ENCODE data around the gene RBCK1. TPM values are rescaled to one million over a fixed set of nuclear protein-coding genes. Genes with fewer than 3 reads are reported as not detected.

RBCK1 gene
- total and polyA plus RNA-seq, 2 donors (not counting 1 experiment from before 2014, with no cell fraction given), result 128 to 135 TPM

DNA sequence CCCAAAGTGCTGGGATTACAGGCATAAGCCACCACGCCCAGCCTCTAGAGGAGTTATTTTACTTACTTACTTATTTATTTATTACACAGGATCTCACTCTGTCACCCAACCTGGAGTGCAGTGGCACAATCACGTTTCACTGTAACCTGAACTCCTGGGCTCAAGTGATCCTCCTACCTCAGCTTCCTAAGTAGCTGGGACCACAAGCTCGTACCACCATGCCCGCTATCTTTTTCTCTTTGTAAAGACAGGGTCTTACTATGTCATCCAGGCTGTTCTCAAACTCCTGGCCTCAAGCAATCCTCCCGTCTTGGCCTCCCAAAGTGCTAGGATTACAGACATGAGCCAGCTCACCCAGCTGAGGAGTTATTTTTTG is 29.1 kb upstream of the RBCK1 start:
- Histone ChIP-seq H3K4me3 (ENCODE audit: control extremely low read depth in 1 of 5, extremely low read depth in 1 of 5, insufficient read depth in 1 of 5, low read depth in 2 of 5, low read length in 4 of 5) (no peak overlapping the region), H3K27me3 (replicated peaks in 1 of 4; ENCODE audit: control extremely low read depth in 1 of 4, control insufficient read depth in 3 of 4, insufficient read depth in 4 of 4, low read length in 3 of 4) (no peaks in the 10 kb centered on the region), H3K36me3 (replicated peaks in 1 of 2; ENCODE audit: control extremely low read depth in 1 of 2, control insufficient read depth in 1 of 2, extremely low read depth in 1 of 2, insufficient read depth in 2 of 2, low read length in 1 of 2) (no peaks in the 10 kb centered on the region), H2AFZ (ENCODE audit: insufficient read depth, low read depth, low read length, poor library complexity, severe bottlenecking) (no peak overlapping the region), H3K79me2 (ENCODE audit: control insufficient read depth, insufficient read depth, low read length) (peaks cover 4% of the 10 kb centered on the region), H3K4me2 (replicated peaks; ENCODE audit: low read depth, low read length, poor library complexity, severe bottlenecking) (no peak overlapping the region), H3K27ac (ENCODE audit: low read length in 2 of 2) (no peak overlapping the region), H3K9ac (ENCODE audit: low read length) (no peak overlapping the region), H4K20me1 (ENCODE audit: control insufficient read depth, insufficient read depth, low read length, poor library complexity, severe bottlenecking) (peaks cover 5% of the 10 kb centered on the region), H3K4me1 (ENCODE audit: control insufficient read depth in 2 of 2, insufficient read depth in 2 of 2, low read length in 2 of 2) (peaks cover 9% of the 10 kb centered on the region in 2 donors), H3K9me3 (ENCODE audit: control extremely low read depth in 1 of 3, control insufficient read depth in 2 of 3, insufficient read depth in 1 of 3, low read length in 2 of 3) (no peaks in the 10 kb centered on the region)
- Mint-ChIP-seq H3K9me3 (ENCODE audit: insufficient read depth) (no peaks in the 10 kb centered on the region), H3K27me3 (no peaks in the 10 kb centered on the region), H3K4me3 (no peak overlapping the region), H3K4me1 (peaks cover 19% of the 10 kb centered on the region), H3K27ac (no peak overlapping the region)
- ChIA-PET CTCF (interaction anchor here (2.2 kb wide), 1 partner anchor 25 kb away, joined by 10 read pairs; no protein-coding TSS in a partner anchor), POLR2A (no interaction called here)
- WGBS (ENCODE audit: insufficient coverage), result 89% methylated on average over 3 of the region's 5 CpGs
- intact Hi-C loops (cut with micrococcal nuclease), result no loop called here
- ATAC-seq (ENCODE audit: low read depth), result no peak
- no peak for TF ChIP-seq EZH2 (IDR thresholded peaks at IDR 0.05; ENCODE audit: borderline replicate concordance, insufficient read depth, low read depth, low read length, poor library complexity, severe bottlenecking)
- TF ChIP-seq CTCF (IDR thresholded peaks at IDR 0.05), result no peak
- no peak for DNase-seq

DNA sequence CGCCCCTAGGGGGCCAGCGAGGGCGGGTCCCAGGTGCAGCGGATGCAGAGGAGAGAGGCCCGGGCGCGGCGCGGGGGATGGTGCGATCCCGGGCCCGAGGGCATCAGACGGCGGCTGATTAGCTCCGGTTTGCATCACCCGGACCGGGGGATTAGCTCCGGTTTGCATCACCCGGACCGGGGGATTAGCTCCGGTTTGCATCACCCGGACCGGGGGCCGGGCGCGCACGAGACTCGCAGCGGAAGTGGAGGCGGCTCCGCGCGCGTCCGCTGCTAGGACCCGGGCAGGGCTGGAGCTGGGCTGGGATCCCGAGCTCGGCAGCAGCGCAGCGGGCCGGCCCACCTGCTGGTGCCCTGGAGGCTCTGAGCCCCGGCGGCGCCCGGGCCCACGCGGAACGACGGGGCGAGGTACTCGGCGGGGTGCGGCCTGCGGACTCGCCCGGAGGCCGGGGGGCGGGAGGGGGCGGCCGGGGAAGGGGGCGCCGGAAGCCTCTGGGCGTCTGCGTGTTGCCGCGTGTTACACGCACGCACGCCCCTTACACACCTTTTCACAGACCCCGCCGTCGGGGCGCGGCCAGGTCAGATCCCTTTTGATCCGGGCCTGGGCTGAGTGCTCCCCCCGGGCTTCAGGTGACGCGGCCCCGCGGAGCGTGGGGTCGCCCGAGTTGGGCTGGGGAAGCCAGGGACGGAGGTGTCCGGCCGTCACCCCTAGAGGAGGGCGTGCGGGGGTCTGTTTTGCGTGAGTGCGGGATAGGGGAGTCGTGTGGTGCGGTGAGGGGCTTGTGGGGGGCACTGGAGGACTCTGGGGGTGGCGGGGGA is 27.1 kb upstream of the RBCK1 start:
- Histone ChIP-seq H3K27ac (ENCODE audit: low read length in 2 of 2) (peak overlapping the region; percentile 47 to 83), H3K9me3 (ENCODE audit: control extremely low read depth in 1 of 3, control insufficient read depth in 2 of 3, insufficient read depth in 1 of 3, low read length in 2 of 3) (no peaks in the 10 kb centered on the region), H3K27me3 (replicated peaks in 1 of 4; ENCODE audit: control extremely low read depth in 1 of 4, control insufficient read depth in 3 of 4, insufficient read depth in 4 of 4, low read length in 3 of 4) (no peaks in the 10 kb centered on the region), H3K4me3 (ENCODE audit: control extremely low read depth in 1 of 5, extremely low read depth in 1 of 5, insufficient read depth in 1 of 5, low read depth in 2 of 5, low read length in 4 of 5) (peak overlapping the region; percentile 5 to 79 (median 74)), H3K36me3 (replicated peaks in 1 of 2; ENCODE audit: control extremely low read depth in 1 of 2, control insufficient read depth in 1 of 2, extremely low read depth in 1 of 2, insufficient read depth in 2 of 2, low read length in 1 of 2) (no peaks in the 10 kb centered on the region), H3K4me2 (replicated peaks; ENCODE audit: low read depth, low read length, poor library complexity, severe bottlenecking) (peak overlapping the region; percentile 98), H2AFZ (ENCODE audit: insufficient read depth, low read depth, low read length, poor library complexity, severe bottlenecking) (peak overlapping the region; percentile 83), H3K4me1 (ENCODE audit: control insufficient read depth in 2 of 2, insufficient read depth in 2 of 2, low read length in 2 of 2) (peaks cover 9% of the 10 kb centered on the region in 2 donors), H3K79me2 (ENCODE audit: control insufficient read depth, insufficient read depth, low read length) (peaks cover 11% of the 10 kb centered on the region), H4K20me1 (ENCODE audit: control insufficient read depth, insufficient read depth, low read length, poor library complexity, severe bottlenecking) (peaks cover 6% of the 10 kb centered on the region), H3K9ac (ENCODE audit: low read length) (peak overlapping the region; percentile 83)
- H3K27me3 Mint-ChIP-seq, result no peaks in the 10 kb centered on the region
- H3K9me3 Mint-ChIP-seq (ENCODE audit: insufficient read depth), result no peaks in the 10 kb centered on the region
- ATAC-seq (ENCODE audit: low read depth) (peak; percentile 44), DNase-seq (peak; percentile 71)
- H3K27ac Mint-ChIP-seq, result peak overlapping the region; percentile 78
- under 1% methylated on average over 92 of the region's 93 CpGs for WGBS (ENCODE audit: insufficient coverage)
- no peak for TF ChIP-seq EZH2 (IDR thresholded peaks at IDR 0.05; ENCODE audit: borderline replicate concordance, insufficient read depth, low read depth, low read length, poor library complexity, severe bottlenecking)
- TF ChIP-seq CTCF (IDR thresholded peaks at IDR 0.05), result no peak
- peaks cover 19% of the 10 kb centered on the region for H3K4me1 Mint-ChIP-seq
- intact Hi-C loops (cut with micrococcal nuclease), result loop anchor here (2.0 kb wide), 1 partner anchor 26 kb away; no protein-coding TSS in a partner anchor
- ChIA-PET CTCF (interaction anchor here (1.0 to 1.4 kb wide), 2 partner anchors 22 to 27 kb away, joined by 3 to 6 read pairs; no protein-coding TSS in a partner anchor), POLR2A (interaction anchor here (0.5 to 1.6 kb wide), 4 partner anchors 18 to 81 kb away, joined by 3 to 6 read pairs (median 4); partner anchors contain the start of gene TBC1D20)
- H3K4me3 Mint-ChIP-seq, result peak overlapping the region; percentile 83

Data from B cell (primary cell).